NCI-H748 (cell line): ENCODE results near the gene NAALADL2.

ENCODE experiments used
- DNase-seq: peaks from one replicate; lab custom pipeline; 2025; ENCODE audit not compliant: unreplicated experiment; lab: John Stamatoyannopoulos, UW

Gene NAALADL2

DNA sequence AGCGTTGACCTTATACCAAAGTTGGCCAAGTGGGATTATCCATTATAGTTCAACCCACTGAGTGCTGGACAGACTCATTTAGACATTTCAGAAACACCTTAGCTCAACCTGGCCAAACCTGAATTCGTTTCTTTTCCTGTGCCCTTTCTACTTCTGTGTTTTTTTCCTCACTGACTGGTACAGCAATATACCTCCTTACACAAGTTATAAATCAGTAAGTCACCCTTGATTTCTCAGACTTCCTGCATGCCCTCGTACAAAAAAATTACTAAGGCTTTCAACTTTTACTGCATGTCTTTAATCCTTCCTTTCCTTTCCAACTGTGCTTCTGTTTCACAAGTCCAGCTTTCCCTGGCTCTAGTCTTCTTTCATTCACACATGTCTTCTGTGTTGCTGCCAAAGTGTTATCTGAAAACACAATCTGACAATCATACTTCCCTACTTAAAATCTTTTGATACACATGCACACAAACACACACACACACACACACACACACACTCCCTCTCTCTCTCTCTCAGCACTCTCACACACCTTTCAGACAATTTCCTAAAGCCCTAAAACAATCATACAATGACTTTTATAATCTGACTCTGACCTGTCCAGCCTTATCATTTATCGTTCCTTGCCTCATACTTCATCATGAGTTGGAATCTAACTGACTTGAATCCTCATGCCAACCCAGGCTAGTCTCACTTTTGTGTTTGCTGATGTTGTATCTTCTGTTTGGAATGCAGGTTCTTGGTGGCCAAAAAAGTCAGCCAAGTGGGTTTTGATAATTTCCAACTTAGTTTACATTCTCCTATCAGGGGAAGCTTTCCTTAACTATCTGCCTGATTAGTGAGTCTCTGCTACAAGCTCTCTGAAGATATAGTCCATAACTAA lies 436.4 kb downstream of the NAALADL2 start:
- no peak for DNase-seq

DNA sequence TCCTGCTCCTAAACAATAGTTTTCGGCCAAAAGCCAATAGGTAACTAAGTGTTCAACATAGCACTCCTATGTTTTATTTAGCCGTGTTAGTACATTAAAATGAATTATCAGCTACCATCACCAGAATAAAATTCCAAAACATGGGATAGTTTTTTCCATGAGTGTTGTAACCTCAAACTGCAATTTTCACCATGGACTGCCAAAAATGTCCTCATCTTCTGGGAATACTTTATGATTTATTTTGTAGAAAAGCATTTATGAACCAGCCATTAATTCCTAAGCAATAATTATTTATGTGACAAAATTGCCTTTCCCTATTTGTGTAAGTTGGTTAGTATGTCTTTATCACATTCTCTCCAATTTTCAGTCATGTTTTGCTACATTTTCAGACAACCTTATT lies 438.1 kb downstream of the NAALADL2 start:
- no peak for DNase-seq

DNA sequence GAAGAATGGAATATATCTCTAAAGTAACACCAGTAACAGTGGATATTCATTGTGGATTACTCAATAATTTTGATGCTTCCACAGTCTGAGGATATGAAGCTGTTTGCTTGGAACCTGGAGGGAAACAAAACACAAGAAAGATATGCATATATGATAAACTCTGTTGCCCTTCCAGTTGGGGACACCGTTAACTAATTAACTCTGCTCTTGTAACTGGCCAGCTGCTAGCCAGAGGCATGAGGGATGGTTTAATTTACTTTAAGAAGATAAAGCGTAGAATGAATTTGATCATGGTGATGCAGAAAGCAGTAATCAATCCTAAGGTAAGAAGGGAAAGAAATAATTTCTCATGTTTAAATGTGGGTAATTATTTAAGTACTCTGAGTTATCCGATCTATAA lies 442.6 kb downstream of the NAALADL2 start:
- DNase-seq: no peak

DNA sequence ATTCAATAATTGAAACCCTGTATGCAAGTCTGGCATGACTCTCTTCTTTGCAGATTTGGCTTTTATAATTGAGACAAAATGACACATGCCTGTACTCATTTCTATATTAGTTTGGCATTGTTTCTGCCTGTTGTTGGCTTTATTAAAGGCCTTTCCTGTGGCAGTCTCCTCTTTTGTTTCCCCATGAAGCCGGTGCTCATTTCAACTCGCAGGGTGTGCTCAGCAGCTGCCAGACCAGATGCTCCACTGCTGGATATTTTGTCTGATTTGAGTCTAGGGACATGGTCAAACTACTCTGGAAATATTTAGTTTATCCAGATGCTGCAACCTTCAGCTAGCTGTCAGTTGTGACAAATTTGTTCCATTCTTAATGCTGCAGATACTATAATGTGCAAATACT lies 445.3 kb downstream of the NAALADL2 start:
- peak; percentile 52 for DNase-seq

DNA sequence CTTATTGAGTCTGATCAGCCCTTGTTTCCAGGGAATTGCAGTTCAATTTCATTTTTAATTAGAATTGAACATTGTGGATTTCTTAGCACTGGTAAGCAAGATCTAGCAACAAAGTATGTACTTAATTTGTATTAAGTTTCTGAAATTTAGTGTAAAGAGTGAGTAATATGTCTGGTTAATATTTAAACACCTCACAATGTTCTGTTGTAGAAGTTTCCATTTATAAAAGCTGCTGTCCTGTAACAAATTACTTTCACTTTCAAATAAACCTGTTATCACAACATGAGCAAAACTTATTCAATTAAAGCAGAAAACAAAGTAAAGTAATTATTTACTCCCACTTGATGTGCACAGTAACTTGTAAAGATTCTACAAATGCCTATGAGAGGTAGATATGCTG lies 448.5 kb downstream of the NAALADL2 start:
- no peak for DNase-seq

DNA sequence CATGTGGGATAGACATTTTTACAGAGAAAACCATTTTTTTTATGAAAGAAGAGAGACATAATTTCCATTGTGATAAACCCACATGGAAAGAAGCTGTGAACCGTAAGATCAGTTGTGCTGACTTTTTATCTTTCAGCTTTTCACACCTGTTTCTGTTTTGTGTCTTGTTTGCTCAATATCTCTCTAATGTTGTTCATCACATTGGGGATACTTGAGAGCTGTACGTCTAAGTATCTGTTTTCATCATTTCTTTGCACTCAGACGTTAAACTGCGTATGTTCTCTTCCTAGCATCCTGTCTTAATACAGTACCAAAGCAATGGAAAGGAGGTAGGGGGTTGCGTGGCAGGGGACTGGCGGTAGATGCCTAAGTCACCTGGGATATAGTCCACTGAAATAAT lies 449.0 kb downstream of the NAALADL2 start:
- peak; percentile 37 for DNase-seq

DNA sequence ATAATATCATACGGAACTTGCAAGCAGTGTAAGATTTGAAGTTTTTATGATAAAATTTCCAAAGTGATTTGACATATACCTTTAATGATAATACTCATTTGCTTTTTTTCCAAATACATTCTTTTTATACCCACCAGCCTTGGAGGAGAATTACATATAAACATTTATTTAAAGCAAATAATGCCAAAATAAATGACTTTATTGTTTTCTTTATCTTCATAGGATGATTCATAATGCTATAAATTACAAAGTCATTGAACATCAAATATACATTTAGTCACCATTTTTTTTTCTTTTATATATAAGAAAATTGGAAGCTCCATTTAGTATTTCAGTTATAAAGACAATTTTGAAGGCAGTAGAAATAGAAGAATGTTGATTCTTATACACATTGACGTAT lies 450.9 kb downstream of the NAALADL2 start:
- DNase-seq: no peak

DNA sequence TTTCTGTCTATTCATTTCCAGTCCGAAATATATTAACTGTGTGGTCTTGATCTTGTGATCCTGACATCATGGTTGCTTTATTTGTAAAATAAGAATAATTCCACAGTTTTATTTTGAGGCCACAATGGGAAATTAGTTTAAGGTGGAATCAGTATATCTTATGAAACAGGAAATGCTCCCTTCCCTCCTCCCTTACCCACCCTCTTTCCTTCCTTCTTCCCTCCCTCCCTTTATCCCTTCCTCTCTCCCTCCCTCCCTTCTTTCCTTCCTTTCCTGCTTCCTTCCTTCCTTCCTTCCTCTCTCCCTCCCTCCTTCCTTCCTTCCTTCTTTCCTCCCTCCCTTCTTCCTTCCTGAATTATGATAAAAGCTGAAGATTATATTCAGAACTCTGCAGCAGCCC lies 452.3 kb downstream of the NAALADL2 start:
- no peak for DNase-seq

DNA sequence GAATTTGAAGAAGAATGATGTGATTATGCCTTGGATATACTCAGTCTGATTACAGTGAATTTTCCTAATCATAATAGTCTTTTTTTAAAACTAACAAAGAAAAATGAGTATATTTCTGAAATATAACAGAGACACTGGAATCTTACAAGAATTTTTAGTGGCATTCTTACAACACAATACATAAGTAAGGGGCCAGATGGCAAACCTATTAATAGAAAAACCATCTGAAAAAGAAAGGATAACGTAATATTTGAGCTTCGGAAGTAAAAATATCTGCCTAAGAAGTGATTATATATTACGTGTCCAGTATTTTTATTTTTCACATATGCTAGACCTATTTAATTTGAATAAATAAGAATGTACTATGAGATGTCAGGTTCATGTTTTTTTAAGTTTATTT lies 452.8 kb downstream of the NAALADL2 start:
- DNase-seq: no peak

DNA sequence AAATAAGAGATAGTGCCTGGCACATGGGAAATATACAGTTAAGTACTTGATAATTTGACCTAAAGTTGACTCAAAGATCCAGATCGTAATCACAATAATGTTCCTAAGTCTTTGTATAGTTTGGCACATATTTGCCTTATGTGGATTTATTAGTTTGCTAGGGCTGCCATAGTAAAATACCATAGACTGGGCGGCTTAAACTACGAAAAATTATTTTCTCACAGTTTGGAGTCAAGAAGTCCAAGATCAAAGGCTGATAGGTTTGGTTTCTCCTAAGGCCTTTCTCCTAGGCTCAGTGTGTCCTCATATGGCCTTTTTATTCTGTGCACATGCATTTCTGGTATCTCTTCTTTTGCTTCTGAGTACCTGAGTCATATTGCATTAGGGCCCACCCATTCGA lies 453.7 kb downstream of the NAALADL2 start:
- DNase-seq: no peak

DNA sequence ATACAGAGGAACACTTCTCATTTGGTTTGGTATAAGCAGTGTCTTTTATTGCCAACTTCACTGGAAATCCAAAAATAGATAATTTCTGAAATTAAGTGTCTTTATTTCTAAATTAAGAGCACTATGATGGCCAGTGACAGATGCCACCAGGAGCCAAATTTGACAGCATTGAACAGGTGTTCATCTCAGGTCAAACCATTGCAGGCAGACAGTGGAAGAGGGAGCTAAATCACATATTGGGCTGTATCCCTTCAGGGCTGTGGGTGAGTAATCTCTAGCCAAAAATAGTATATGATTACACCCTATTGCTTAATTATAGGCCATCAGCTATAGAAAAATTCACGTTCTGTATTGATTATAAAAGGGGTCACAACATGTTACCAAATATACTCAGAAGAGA lies 457.7 kb downstream of the NAALADL2 start:
- peak; percentile 4 for DNase-seq

DNA sequence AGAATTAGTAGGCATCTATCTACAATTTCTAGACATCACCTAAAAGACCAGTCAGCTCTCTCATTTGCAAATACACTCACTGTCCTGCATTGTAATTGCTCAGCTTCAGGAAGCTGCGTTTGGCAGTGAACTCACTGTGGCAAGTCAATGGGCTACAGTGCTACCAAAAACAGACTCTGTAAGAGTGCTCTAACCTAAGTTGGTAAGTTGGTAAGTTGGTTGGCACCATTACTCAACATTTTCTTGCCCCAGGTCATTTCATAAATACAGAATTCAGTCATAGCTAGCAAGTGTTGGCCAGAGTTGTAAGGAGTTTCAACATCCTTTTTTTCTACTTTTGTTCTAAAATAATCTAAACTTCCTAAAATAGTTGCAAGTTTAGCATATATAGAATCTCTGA lies 466.3 kb downstream of the NAALADL2 start:
- no peak for DNase-seq

DNA sequence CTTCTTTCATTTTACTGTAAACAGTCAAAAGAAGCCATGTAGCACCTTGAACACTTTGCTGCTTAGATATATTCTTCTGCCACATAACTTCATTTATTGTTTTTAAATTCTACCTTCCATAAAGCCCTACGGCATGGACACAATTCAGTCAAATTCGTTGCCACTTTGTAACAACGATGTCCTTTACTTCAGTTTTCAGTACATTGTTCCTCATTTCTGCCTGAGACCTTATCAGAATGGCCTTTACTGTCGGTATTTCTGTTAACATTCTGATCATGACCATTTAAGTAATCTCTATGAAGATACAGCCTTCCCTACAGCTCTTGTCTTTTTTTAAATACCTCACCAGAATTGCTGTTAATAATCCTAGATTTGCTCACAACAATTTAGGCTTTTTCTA lies 466.9 kb downstream of the NAALADL2 start:
- DNase-seq: no peak

DNA sequence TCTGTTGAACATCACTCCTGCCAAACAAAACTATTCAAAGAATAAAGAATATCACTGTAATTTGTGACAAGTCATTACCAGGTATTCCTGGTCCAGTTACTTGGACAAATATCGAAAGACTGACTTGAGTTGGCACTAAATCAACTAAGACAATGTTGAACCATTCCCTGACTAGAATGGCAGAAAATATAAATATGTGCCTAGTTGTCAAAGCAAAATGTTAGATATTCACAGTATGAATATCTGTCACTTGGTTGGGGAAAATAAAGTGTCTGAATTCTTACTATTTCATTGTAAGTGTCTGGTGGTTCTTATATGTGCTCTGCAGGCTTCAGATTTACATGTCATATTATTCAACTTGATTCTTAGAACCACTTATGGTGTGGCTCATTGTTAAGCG lies 470.2 kb downstream of the NAALADL2 start:
- DNase-seq: peak; percentile 30

DNA sequence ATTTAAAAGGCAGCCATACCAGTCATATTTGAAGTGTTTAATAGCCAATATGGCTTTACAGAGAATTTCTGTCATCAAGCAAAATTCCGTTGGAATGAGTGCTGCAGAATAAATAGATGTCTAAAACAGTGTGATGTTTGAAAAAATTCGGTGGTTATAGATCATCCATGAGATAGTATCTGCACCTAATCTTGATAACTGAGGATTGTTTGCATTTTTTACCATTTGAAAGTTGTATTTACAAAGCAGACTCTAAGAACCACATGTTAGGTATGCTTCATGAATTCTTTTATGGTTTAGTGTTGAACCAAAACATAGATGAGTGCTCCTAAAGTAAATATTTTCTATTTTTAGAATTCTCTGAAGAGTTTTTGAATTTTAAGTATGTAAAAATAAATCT lies 476.1 kb downstream of the NAALADL2 start:
- DNase-seq: peak; percentile 18

DNA sequence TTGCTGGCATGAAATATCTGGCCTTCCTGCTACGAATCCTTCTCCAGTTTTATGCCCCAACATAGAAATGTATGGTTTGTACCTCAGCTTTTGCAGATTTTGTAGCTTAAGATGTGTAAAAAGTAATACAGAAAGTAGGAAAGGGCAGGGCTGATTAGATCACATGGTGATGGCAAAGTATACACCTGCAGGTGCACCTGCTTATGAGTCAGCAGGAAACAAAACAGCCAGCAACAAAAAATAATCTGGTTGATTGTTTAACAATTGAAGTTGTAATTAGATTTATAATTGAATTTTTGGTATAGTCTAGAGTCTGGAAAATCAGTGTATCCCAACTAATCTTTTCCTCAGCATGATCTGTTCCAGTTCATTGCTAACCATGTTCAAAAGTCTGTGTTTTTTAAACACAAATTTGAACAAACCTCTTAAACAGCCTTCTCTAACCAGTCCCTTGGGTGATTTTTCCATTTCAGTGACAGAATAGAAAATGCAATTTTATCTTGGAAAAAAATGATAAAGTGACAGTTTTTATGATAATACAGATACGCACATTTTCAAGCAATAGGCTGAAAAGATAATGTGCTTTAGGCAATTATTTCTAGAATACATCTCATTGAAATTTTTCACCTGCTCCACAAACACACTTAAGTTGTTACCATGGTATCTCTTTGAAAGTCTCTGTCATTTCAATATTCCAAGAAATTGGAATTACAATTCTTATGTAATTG lies 477.4 kb downstream of the NAALADL2 start:
- DNase-seq: peak; percentile 88

DNA sequence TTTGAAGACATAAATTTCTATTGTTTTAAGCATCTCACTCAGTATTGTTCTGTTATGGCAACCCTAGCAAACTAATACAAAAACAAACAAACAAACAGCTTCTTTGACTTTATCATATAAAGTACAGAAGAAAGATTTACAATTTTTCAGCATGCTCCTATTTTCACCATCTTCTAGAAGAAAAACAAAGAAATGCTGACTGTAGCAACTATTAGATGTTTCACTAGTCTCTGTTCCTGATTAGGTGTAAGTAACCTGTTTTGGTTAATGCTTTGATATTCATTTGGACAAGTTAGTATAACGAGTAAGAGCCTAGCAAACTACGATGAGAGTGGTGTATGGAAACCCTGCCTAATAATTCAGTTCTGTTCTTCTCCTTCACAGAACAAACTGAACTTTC lies 478.5 kb downstream of the NAALADL2 start:
- DNase-seq: no peak

DNA sequence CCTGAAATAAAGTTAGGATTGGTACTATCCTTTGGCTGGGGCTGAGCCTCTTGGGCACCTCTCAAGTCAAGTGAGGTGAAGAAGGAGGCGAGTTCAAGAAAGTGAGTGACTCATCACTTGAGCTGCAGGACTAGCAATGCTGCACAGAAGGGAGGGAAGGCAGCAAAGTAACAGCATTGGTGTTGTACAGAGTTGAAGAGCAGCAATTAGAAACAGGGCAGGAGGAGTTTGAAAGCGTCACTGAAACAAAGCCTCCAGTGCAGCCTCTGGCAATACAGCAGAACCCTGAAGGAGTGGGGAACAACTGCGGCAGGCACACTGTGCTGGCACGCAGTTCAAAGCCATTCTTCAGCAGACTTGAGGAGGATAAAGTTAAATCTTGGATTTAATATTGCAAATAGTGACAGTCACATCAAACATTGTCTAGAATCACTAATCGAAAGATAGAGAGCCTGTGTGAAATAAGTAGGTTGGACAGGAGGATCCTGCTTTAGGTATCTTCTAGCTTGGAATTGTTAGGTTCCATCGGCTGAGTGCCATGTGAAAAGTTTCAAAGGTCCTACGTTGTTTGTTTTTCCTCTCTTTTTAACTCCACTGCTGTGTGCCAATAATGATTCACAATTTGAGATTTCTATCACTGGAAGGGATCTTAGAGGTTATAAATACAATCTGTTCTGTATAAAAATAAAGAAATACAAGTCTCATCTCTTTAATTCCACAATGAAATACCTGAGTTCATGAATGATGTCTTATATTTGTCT lies 479.8 kb downstream of the NAALADL2 start:
- peak; percentile 25 for DNase-seq

DNA sequence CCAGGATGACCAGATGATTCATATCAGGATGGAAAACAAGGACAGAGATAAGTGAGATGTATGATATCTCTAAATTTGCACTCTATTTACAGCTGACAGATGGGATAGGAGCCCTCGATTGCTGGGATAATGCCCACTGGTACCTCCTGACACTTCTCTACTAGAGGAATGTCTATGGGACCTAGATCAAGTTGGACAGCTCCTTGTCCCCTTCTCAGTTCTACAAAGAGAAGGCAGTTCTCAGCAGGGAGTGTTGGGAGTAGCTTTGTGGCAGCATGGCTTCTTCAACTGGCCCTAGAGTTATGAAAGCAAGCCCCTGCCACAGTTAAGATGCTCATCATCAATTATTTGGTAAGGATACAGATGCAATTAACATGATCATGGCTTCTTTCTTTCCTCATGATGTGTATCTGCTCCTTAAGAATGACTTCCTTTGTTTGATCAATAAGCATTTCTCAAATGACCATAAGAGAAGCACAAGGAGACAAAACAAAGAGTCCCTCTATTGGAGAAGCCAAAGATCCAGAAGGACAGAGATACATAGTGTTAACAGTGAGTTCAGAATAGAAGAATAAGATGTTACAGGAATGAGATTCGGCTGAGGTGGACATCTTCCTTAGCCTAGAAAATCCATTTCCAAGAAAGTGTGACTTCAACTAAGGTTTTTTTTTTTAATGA lies 481.3 kb downstream of the NAALADL2 start:
- no peak for DNase-seq

DNA sequence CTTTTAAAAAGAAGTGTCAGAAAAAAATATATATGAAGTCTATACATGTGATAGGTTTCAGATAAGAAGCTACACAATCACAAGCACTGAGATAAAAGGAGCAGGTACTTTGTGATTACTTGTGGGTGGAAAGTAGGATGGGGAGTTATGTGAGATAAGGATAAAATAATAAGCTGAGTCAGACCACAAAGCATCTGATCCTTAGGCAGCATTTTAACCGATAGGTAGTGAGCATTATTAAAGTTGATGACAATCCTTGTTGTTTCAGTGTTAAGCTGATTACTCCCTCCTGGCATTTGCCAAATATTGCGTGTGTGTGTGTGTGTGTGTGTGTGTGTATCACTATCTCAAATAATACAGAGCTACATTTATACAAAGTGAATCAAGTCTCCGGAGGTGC lies 483.1 kb downstream of the NAALADL2 start:
- no peak for DNase-seq

DNA sequence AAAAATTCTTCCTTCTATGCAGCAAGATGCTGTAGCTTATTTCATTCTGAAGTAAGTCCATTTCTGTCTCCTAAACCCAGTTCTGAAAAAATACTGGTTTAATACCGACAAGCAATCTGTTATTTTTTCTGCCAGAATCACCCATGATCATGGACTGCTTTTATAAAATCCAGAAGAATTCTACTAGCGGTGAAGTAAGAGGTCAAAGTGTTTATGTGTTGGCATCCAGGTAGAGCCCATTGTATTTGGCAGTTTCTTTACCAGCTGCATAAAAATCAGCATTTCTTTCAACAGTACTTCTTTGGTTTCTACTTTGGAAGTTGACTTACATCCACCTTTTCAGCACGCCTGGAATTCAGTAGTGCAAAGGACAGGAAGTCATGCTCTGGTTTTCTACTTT lies 484.8 kb downstream of the NAALADL2 start:
- no peak for DNase-seq
